Activated naive CD4-positive, alpha-beta T cell treated with anti-CD3 and anti-CD28 coated beads, Interleukin-2, amount 10 ng/mL, durations not matched to agents 7 days and 5 days (primary cell): ENCODE measurements around the gene ZNF117.

Experiments used
- CTCF ChIA-PET: fragments of 350-600 bp; sonication (Branson Sonifier 250); formaldehyde crosslinking; loops from one replicate; lab custom pipeline; 2021; ENCODE audit warnings: antibody characterized with exemption; lab: Charles Lee
- DNase-seq: peaks from one replicate; pipeline ENCODE4 v3.0.0-alpha.2; 2020
- H3K27ac Mint-ChIP-seq: one replicate; pipeline ENCODE4 v1.8.0; 2021; ENCODE audit warnings: mild to moderate bottlenecking, moderate library complexity, mixed read lengths
- H3K27me3 Mint-ChIP-seq: one replicate; pipeline ENCODE4 v1.8.0; 2021; ENCODE audit warnings: mild to moderate bottlenecking, mixed read lengths
- H3K36me3 Mint-ChIP-seq: one replicate; pipeline ENCODE4 v1.8.0; 2021; ENCODE audit warnings: mixed read lengths
- H3K4me1 Mint-ChIP-seq: one replicate; pipeline ENCODE4 v1.8.0; 2021; ENCODE audit warnings: mixed read lengths
- H3K4me3 Mint-ChIP-seq: one replicate; pipeline ENCODE4 v1.8.0; 2021; ENCODE audit warnings: mild to moderate bottlenecking, moderate library complexity, mixed read lengths
- H3K9me3 Mint-ChIP-seq: one replicate; pipeline ENCODE4 v1.8.0; 2021; ENCODE audit warnings: mixed read lengths

The ZNF117 gene

DNA sequence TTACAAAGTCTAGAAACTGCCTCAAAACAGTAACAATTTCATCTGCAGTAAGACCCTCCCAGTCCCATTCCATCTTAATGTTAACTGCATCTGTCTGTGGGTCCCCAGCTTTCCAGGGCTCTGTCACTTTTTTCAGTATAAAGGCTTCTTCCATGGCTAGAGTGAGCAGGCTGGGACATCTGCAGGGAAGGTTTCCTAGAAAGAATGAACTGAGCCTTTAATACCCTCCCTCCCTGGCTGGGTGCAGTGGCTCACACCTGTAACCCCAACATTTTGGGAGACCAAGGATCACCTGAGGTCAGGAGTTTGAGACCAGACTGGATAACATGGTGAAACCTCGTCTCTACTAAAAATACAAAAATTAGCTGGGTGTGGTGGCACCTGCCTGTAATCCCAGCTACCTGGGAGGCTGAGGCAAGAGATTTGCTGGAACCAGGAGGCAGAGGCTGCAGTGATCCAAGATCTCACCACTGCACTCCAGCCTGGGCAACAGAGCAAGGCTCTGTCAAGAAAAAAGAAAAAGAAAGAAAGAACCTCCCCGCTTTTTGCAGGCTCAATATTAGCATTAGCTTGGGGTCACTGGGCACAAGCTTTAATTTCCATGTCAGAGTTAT, 12.2 kb upstream of the ZNF117 start:
- peaks cover 62% of the 10 kb centered on the region for H3K9me3 Mint-ChIP-seq
- no peaks in the 10 kb centered on the region for H3K27me3 Mint-ChIP-seq
- H3K4me1 Mint-ChIP-seq, result peaks cover 29% of the 10 kb centered on the region
- CTCF ChIA-PET, result interaction anchor here (0.6 to 1.0 kb wide), 2 partner anchors 16 to 222 kb away, joined by 3 read pairs; no protein-coding TSS in a partner anchor
- H3K4me3 Mint-ChIP-seq, result no peak overlapping the region
- H3K27ac Mint-ChIP-seq, result no peak overlapping the region
- H3K36me3 Mint-ChIP-seq, result peaks cover 74% of the 10 kb centered on the region
- no peak for DNase-seq

DNA sequence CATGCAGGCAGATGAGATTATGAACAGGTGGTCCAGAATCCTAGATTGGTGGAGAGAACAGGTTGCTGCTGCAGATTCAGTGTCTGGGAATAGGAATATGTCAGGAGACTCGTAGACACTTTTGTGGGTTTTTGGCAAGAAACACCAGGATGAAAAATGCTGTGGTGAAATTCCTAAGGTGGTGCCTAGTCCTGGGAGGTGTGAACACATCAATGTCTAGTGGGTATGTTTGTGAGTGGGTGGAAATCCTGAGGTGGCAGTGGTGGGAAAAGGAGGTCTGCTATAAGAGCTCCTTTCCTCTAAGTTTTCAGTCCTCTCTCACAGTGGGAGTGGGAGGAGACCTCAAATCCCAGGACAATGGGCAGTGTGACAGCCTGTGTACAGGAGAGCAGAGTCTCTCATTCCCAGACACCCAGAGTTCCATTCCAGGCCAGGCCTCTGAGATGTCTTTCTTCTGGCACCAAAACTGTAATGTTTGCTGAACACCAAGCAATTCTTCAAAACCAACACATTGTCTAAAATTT, 10.5 kb upstream of the ZNF117 start:
- H3K27ac Mint-ChIP-seq, result no peak overlapping the region
- H3K4me1 Mint-ChIP-seq, result peaks cover 22% of the 10 kb centered on the region
- peaks cover 73% of the 10 kb centered on the region for H3K9me3 Mint-ChIP-seq
- H3K27me3 Mint-ChIP-seq, result no peaks in the 10 kb centered on the region
- DNase-seq, result no peak
- H3K4me3 Mint-ChIP-seq, result no peak overlapping the region
- CTCF ChIA-PET, result no interaction called here
- peaks cover 79% of the 10 kb centered on the region for H3K36me3 Mint-ChIP-seq

DNA sequence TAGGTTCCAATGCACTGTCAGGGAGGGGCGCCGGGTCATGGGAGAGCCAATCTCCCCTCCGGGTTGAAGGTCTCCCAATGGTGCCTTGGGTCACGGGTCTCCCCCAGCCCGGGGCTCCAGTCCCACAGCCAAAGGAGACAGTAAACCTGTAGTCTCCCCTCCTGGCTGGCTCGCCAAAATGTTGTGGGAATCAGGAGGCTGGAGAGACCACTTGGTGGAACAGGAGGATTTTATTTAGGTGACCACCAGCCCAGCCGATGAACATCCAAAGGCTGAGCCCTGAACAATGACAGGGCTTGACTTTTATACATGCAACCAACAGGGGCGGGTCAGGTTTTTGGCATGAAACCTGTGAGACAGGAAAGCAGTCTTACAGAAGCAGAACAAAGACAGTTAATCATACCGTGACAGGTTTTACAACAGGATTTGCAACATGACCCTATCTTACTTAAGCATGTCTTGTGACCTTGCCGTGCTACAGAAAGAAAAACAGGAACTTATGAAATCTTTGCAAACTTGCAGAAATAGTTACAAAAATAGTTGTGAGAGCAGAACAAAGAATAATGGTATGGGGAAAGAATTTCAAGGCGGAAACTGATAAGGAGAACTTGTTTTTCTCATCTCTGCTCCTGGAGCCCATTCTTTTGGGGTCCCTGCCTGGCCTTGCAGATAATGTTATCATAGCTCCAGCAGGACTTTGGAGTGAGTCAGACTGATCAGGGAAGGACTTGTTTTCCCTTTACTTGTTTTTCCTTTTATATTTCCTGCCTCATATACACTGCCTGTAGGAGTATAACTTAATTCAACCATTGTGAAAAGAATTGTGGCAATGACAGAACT, 8.5 kb upstream of the ZNF117 start:
- H3K27ac Mint-ChIP-seq, result no peak overlapping the region

DNA sequence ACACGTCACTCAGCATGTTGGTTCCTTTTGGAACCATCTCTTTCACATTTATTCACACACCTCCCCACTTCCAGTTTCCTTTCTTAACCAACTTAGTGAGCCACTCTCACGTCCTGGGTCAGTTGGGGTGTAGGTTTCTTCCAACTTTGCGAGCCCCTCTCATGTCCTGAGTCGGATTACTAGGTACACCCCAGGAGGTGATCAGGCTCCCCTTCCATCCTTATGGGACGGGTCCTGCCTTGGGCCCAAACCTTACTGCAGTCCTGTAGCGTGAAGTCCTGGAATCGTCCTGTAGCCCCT, 8.0 kb upstream of the ZNF117 start:
- Mint-ChIP-seq H3K4me3 (no peak overlapping the region), H3K4me1 (peaks cover 3% of the 10 kb centered on the region), H3K36me3 (peaks cover 60% of the 10 kb centered on the region), H3K27me3 (no peaks in the 10 kb centered on the region), H3K9me3 (peaks cover 77% of the 10 kb centered on the region), H3K27ac (no peak overlapping the region)
- CTCF ChIA-PET, result no interaction called here
- DNase-seq, result no peak

More for the DNA sequence above, 8.5 kb upstream of the ZNF117 start:
- Mint-ChIP-seq H3K9me3 (peaks cover 75% of the 10 kb centered on the region), H3K4me3 (no peak overlapping the region), H3K27me3 (no peaks in the 10 kb centered on the region), H3K4me1 (peaks cover 5% of the 10 kb centered on the region), H3K36me3 (peaks cover 65% of the 10 kb centered on the region)
- no peak for DNase-seq
- CTCF ChIA-PET, result no interaction called here

DNA sequence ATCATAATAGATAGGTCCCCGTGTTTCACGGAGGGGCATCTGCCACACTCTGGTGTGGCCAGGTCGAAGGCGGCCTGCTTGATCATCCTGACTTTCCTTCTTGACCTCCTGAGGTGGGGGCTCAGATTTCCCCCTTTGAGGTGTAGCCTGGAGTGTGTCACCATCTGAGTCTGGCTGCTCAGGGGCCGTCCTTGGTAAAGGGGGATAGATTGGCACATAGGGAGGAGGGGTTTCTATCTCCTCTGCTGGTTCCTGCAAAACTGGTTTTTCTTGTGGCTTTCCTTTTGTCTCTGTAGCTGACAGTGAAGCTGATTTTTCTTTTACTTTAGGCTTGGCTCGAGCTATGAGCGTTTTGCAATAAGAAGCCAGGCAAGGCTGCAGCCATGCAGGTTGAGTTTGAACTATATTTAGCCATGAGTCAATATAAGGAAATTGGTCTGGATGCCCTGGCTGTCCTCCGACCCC, 7.1 kb upstream of the ZNF117 start:
- H3K4me3 Mint-ChIP-seq, result no peak overlapping the region
- H3K9me3 Mint-ChIP-seq, result peaks cover 74% of the 10 kb centered on the region
- no peaks in the 10 kb centered on the region for H3K4me1 Mint-ChIP-seq
- H3K36me3 Mint-ChIP-seq, result peaks cover 52% of the 10 kb centered on the region
- no peaks in the 10 kb centered on the region for H3K27me3 Mint-ChIP-seq
- no peak overlapping the region for H3K27ac Mint-ChIP-seq
- no peak for DNase-seq
- CTCF ChIA-PET, result no interaction called here

DNA sequence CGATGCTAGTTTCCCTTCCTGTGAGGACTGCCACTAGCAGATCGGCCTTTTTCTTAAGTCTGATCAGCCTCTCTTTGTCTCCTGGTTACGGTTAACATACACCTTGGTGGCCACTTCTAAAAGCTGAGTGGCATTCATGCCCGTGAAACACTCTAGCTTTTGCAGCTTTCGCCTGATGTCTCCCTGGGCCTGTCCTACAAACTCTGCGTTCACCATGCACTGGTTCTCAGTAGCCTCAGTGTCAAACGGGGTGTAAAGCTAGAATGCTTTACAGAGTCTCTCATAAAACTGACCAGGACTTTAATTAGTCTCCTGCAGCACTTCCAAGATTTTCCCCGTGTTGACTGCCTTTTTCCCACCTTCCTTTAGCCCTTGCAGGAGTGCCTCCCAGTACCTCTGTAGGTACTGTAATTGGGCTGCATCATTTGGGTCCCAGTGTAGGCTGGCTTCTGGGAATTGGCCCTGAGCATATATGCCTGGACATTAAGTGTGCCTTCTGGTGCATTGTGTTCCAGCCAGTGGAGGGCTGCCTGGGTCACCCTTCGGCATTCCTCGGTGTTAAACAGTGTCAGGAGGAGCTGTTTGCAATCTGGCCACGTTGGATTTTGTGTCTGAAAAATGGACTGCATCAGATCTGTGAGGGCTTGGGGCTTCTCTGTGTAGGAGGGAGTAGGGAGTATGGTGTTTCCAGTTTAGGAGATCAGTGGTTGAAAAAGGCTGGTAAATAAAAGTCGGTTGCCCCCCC, 6.5 kb upstream of the ZNF117 start:
- Mint-ChIP-seq H3K27ac (no peak overlapping the region), H3K36me3 (peaks cover 47% of the 10 kb centered on the region), H3K4me1 (no peaks in the 10 kb centered on the region)

DNA sequence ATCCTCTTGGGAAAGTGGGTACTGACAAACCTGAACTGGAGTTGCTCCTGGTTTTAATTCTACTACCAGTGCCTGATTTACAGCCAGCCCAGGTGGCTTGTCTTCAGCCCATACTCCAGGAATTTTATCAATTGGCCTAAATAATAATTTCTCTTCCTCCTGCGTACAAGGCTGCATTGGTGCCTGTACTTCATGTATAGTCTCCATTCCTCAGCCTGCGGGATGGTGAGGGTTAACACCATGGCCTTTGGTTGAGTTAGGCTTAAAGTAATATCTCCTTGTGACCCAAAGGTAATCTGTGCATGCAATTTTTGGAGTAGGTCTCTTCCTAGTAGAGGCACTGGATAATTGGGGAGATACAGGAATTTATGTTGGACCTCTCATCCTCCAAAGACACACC, 5.5 kb upstream of the ZNF117 start:
- peaks cover 78% of the 10 kb centered on the region for H3K9me3 Mint-ChIP-seq
- H3K27ac Mint-ChIP-seq, result no peak overlapping the region
- no peaks in the 10 kb centered on the region for H3K27me3 Mint-ChIP-seq
- peaks cover 41% of the 10 kb centered on the region for H3K36me3 Mint-ChIP-seq
- H3K4me3 Mint-ChIP-seq, result no peak overlapping the region
- H3K4me1 Mint-ChIP-seq, result no peaks in the 10 kb centered on the region
- CTCF ChIA-PET, result no interaction called here
- no peak for DNase-seq

More for the DNA sequence above, 6.5 kb upstream of the ZNF117 start:
- CTCF ChIA-PET, result no interaction called here
- Mint-ChIP-seq H3K9me3 (peaks cover 75% of the 10 kb centered on the region), H3K27me3 (no peaks in the 10 kb centered on the region), H3K4me3 (no peak overlapping the region)
- no peak for DNase-seq

DNA sequence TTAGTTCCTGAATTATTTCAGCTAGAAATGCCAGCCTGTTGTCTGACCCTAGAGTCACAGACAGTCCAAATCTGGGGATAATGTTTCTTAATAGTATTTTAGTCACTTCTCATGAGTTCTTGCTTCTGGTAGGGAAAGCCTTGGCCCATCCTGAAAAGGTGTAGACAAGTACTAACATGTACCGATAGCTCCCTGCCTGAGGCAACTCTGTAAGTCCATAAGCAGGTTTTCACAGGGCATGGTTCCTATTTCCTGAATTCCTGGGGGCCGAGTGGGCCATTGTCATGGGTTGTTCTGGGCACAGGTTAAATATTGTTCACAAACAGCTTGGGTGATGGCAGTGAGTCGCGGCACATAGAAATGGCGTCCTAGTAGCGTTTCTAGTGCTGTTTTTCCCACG, 3.1 kb upstream of the ZNF117 start:
- Mint-ChIP-seq H3K36me3 (peaks cover 20% of the 10 kb centered on the region), H3K27ac (no peak overlapping the region), H3K9me3 (peaks cover 73% of the 10 kb centered on the region), H3K4me1 (no peaks in the 10 kb centered on the region), H3K4me3 (no peak overlapping the region), H3K27me3 (no peaks in the 10 kb centered on the region)
- no peak for DNase-seq
- CTCF ChIA-PET, result no interaction called here

DNA sequence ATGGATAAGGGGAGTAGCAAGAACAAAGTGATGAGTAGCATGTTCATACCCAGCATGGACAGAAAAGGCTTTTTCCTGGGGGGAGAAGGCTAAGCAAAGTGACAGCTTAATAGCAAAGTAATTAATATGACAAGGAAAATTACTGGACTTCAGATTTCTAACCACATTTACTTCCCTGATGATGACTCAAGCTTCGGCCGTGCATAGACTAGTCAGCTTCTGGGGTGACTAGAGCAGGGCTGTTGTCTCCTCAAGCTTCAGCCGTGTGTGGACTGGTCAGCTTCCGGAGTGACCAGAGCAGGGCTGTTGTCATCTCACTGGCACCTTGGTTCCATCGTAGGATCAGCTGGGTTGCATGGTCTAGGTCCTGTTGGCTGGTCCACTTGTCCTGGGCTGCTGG, 2.1 kb upstream of the ZNF117 start:
- no peak overlapping the region for H3K4me3 Mint-ChIP-seq
- H3K36me3 Mint-ChIP-seq, result peaks cover 12% of the 10 kb centered on the region
- CTCF ChIA-PET, result no interaction called here
- no peaks in the 10 kb centered on the region for H3K4me1 Mint-ChIP-seq
- no peaks in the 10 kb centered on the region for H3K27me3 Mint-ChIP-seq
- DNase-seq, result no peak
- H3K9me3 Mint-ChIP-seq, result peaks cover 68% of the 10 kb centered on the region
- H3K27ac Mint-ChIP-seq, result no peak overlapping the region

DNA sequence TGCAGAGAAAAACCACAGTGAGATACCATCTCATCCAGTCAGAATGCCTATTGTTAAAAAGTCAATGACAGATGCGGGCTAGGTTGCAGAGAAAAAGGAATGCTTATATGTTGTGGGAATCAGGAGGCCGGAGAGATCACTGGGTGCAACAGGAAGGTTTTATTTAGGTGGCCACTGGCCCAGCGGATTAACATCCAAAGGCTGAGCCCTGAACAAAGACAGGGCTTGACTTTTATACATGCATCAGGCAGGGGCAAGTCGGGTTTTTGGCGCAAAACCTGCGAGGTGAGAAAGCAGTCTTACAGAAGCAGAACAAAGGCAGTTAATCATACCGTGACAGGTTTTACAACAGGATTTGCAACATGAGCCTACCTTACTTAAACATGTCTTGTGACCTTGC, 620 bp downstream of the ZNF117 start:
- CTCF ChIA-PET, result no interaction called here
- H3K27me3 Mint-ChIP-seq, result no peaks in the 10 kb centered on the region
- H3K9me3 Mint-ChIP-seq, result peaks cover 71% of the 10 kb centered on the region
- H3K36me3 Mint-ChIP-seq, result peaks cover 16% of the 10 kb centered on the region
- DNase-seq, result no peak
- H3K4me3 Mint-ChIP-seq, result no peak overlapping the region
- H3K27ac Mint-ChIP-seq, result no peak overlapping the region
- no peaks in the 10 kb centered on the region for H3K4me1 Mint-ChIP-seq

DNA sequence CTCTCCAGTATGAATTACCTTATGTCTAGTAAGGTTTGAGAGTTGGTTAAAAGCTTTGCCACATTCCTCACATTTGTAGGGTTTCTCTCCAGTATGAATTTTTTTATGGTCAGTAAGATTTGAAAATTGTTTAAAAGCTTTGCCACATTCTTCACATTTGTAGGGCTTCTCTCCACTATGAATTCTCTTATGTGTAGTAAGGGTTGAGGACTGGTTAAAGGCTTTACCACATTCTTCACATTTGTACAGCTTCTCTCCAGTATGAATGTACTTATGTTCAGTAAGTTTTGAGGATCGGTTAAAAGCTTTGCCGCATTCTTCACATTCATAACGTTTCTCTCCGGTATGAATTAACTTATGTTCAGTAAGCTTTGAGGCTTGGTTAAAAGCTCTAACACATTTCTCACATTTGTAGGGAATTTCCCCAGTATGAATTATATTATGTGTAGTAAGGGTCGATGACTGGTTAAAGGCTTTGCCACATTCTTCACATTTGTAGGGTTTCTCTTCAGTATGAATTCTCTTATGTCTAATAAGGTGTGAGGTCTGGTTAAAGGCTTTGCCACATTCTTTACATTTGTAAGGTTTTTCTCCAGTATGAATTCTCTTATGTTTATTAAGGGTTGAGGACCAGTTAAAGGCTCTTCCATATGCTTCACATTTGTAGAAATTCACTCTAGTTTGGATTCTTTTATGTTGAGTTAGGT, 12.2 kb downstream of the ZNF117 start:
- Mint-ChIP-seq H3K4me1 (no peaks in the 10 kb centered on the region), H3K9me3 (peaks cover 61% of the 10 kb centered on the region), H3K27me3 (no peaks in the 10 kb centered on the region), H3K4me3 (no peak overlapping the region), H3K36me3 (peaks cover 40% of the 10 kb centered on the region), H3K27ac (no peak overlapping the region)
- no peak for DNase-seq
- CTCF ChIA-PET, result no interaction called here

DNA sequence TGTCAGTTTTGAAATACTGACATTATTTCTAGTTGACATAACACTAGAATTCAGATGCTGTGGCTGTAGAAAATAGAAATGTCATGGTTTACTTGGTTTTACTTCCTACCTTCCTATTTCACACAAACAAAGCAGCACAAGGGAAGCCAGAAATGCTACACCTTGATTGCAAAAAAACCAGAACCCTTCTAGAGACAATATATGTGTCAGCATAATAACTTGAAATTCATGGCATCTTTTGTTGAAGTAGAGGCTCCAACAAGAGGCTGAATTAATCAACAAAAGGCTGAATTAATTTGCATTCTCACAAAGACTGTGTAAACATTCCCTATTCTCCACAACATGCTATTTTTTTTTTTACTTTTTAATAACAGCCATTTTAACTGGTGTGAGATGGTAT, 25.2 kb downstream of the ZNF117 start:
- CTCF ChIA-PET, result no interaction called here
- no peak overlapping the region for H3K27ac Mint-ChIP-seq
- peaks cover 19% of the 10 kb centered on the region for H3K9me3 Mint-ChIP-seq
- no peaks in the 10 kb centered on the region for H3K4me1 Mint-ChIP-seq
- no peak overlapping the region for H3K4me3 Mint-ChIP-seq
- no peak for DNase-seq
- H3K36me3 Mint-ChIP-seq, result no peaks in the 10 kb centered on the region
- no peaks in the 10 kb centered on the region for H3K27me3 Mint-ChIP-seq

DNA sequence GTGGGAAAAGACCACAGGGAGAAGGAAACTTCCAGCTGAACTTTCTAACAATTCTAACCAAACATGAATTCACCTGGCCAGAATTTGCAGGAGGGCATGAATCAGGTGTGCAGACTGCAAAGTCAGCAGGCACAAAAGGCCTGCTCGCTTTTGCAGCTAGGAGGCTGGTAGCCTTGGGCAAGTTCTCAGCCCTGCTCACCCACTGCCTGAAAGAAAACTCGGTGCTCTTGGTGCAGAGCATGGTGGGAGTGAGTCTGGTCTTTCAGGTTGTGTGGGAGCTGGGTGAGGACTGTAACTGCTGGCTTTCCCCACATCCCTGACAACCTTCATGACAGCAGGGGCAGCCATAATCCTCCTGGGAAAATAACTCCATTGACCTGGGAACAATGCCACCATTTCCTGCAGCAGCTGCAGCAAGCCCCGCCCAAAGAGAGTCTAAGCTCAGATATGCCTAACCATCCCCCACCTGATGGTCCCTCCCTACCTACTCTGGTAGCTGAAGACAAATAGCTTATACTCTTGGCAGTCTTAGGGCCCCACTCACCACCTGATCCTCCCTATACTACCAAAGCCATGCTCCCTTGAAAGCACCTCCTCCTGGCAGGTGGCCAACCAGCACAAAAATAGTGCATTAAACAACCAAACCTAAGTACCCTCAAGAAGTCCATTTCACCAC, 31.6 kb downstream of the ZNF117 start:
- no peaks in the 10 kb centered on the region for H3K4me1 Mint-ChIP-seq
- no peak for DNase-seq
- CTCF ChIA-PET, result no interaction called here
- H3K9me3 Mint-ChIP-seq, result peaks cover 11% of the 10 kb centered on the region
- no peaks in the 10 kb centered on the region for H3K36me3 Mint-ChIP-seq
- no peak overlapping the region for H3K27ac Mint-ChIP-seq
- H3K27me3 Mint-ChIP-seq, result peaks cover 9% of the 10 kb centered on the region
- no peak overlapping the region for H3K4me3 Mint-ChIP-seq
